ENCODE results near the gene PHTF1. TPM values are rescaled to one million over a fixed set of nuclear protein-coding genes. Genes with fewer than 3 reads are reported as not detected.
A peak's percentile ranks its signal among the peaks of the same experiment; 100 is the strongest.

Gene PHTF1
- total RNA-seq, 2 experiments from 2014 or later = 17.0 to 18.7 TPM

DNA sequence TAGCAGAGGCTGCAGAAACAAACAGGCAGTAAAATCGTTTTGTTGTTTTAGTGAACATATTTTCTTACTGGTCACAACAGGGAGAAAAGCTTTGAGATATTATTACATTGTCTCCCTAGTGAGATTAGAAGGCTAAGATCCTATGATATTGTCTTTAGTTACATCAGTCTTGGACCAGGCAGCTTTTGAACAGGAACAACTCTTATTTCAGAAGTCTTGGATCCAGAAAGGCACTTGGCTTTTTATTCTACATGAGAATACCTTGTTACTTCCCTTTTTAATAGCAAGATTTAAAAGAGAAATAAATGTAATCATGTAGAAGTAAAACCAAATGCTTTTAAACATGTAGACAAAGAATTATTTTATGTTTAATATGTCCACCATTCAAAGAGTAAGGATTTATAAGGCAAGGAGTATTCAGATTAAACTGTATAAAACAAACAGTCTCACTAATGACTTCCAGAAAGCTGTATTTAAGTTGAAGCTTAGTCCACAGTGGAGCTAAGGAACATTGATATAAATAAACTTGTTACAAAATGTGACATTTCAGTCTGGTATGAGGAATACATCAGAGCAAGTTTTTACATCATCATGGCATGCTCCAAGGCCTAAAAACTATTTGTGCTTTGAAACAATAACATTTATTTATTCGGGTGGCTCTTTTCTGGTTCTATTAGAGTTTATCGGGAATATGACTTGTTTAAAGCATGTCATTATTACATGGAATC is 72.2 kb downstream of the PHTF1 start:
- Mint-ChIP-seq H3K4me3 (no peak overlapping the region), H3K27me3 (no peaks in the 10 kb centered on the region), H3K4me1 (no peaks in the 10 kb centered on the region), H3K9me3 (peaks cover 2% of the 10 kb centered on the region), H3K27ac (no peak overlapping the region), H3K36me3 (ENCODE audit: low read depth) (peaks cover 13% of the 10 kb centered on the region)
- no peak for DNase-seq
- CTCF ChIA-PET = no interaction called here
- POLR2A ChIA-PET = no interaction called here

- H3K4me1 Mint-ChIP-seq = peaks cover 5% of the 10 kb centered on the region
- peaks cover 2% of the 10 kb centered on the region for H3K36me3 Mint-ChIP-seq (ENCODE audit: low read depth)
- H3K27me3 Mint-ChIP-seq = no peaks in the 10 kb centered on the region
- DNase-seq = no peak
- ChIA-PET CTCF (no interaction called here), POLR2A (no interaction called here)
- H3K27ac Mint-ChIP-seq = no peak overlapping the region
- no peaks in the 10 kb centered on the region for H3K9me3 Mint-ChIP-seq
- no peak overlapping the region for H3K4me3 Mint-ChIP-seq
Measured at GRCh38 chr1:113684153-113684541, 75.1 kb downstream of the PHTF1 start.

DNA sequence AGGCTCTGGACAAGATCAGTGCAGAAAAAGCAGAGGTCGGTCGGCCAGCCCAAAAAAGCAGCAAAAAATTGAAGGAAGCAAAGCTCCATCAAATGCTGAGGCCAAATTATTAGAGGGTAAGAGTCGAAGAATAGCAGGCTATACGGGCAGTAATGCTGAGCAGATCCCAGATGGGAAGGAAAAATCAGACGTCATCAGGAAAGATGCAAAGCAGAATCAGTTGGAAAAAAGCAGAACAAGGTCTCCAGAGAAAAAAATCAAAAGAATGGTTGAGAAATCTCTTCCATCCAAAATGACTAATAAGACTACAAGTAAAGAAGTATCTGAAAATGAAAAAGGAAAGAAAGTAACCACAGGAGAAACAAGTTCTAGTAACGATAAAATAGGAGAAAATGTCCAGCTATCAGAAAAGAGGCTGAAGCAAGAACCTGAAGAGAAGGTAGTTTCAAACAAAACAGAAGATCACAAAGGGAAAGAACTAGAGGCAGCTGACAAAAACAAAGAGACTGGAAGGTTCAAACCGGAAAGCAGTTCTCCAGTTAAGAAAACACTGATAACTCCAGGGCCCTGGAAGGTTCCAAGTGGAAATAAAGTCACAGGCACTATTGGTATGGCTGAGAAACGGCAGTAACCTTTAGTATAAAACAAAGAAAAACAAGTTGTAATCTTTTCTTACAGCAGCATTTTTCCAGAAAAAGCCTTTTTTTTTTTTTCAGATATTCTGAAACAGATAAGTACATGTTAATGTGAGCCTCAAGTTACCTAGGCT is 75.7 kb downstream of the PHTF1 start:
- CTCF ChIA-PET = no interaction called here
- H3K4me3 Mint-ChIP-seq = no peak overlapping the region
- peaks cover 5% of the 10 kb centered on the region for H3K4me1 Mint-ChIP-seq
- H3K9me3 Mint-ChIP-seq = no peaks in the 10 kb centered on the region
- no peak overlapping the region for H3K27ac Mint-ChIP-seq
- peaks cover 2% of the 10 kb centered on the region for H3K36me3 Mint-ChIP-seq (ENCODE audit: low read depth)
- no peak for DNase-seq
- POLR2A ChIA-PET = no interaction called here
- H3K27me3 Mint-ChIP-seq = no peaks in the 10 kb centered on the region

DNA sequence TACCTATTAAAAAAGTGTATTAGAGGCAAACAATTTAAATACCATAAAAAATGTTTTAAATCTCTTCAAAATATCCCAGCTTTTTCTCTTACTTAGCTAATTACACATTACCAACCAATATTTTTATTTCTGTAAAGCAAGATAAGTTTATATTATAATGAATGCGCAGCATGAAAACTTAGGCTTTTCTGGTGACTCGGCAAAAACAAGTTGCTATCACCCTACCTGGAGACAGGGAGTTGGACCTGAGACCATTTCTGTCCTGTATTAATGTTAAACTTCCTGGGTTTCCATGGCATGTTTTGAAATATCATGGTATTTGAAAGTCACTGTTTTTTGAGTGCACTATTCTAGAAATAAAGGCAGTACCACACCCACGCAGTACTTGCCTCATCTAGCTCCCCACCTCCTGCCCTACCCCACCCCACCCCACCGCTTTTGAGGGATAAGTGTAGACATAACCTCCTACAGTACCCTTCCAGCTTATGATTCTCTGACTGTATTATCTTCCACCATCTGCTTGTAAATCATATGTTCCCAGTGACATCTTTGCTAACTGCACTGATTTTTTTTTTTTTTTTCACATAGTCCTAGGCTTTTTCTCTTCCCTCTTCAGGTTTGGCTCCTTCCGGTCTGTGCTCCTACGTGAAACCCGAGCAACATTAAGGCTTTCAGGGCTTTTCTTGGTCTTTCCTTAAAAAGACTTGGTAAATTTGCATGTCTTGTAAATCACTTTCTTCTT is 77.5 kb downstream of the PHTF1 start:
- Mint-ChIP-seq H3K9me3 (no peaks in the 10 kb centered on the region), H3K4me3 (no peak overlapping the region), H3K36me3 (ENCODE audit: low read depth) (peaks cover 2% of the 10 kb centered on the region), H3K27me3 (no peaks in the 10 kb centered on the region), H3K27ac (no peak overlapping the region), H3K4me1 (peaks cover 5% of the 10 kb centered on the region)
- CTCF ChIA-PET = interaction anchor here (0.6 kb wide), 2 partner anchors 54 to 570 kb away, joined by 3 to 4 read pairs; no protein-coding TSS in a partner anchor
- POLR2A ChIA-PET = no interaction called here
- DNase-seq = no peak

DNA sequence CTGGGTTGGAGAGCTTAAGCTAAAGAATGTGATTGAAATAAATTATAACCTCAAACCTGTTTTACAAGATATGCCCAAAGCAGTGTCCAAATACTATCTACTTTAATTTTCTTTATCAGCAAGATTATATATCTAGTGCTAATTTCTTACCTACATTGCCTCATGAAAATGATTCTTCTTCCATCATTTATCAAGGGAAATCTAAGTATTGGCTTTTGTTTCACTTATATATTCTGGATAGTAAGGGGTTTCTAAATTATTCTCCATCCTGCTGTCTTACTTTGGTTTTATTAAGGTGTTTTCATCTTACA is 81.2 kb downstream of the PHTF1 start:
- Mint-ChIP-seq H3K36me3 (ENCODE audit: low read depth) (no peaks in the 10 kb centered on the region), H3K27me3 (no peaks in the 10 kb centered on the region), H3K4me1 (peaks cover 10% of the 10 kb centered on the region), H3K9me3 (no peaks in the 10 kb centered on the region), H3K27ac (no peak overlapping the region), H3K4me3 (no peak overlapping the region)
- DNase-seq = no peak
- ChIA-PET CTCF (interaction anchor here (0.6 kb wide), 1 partner anchor 273 kb away, joined by 3 read pairs; no protein-coding TSS in a partner anchor), POLR2A (no interaction called here)

DNA sequence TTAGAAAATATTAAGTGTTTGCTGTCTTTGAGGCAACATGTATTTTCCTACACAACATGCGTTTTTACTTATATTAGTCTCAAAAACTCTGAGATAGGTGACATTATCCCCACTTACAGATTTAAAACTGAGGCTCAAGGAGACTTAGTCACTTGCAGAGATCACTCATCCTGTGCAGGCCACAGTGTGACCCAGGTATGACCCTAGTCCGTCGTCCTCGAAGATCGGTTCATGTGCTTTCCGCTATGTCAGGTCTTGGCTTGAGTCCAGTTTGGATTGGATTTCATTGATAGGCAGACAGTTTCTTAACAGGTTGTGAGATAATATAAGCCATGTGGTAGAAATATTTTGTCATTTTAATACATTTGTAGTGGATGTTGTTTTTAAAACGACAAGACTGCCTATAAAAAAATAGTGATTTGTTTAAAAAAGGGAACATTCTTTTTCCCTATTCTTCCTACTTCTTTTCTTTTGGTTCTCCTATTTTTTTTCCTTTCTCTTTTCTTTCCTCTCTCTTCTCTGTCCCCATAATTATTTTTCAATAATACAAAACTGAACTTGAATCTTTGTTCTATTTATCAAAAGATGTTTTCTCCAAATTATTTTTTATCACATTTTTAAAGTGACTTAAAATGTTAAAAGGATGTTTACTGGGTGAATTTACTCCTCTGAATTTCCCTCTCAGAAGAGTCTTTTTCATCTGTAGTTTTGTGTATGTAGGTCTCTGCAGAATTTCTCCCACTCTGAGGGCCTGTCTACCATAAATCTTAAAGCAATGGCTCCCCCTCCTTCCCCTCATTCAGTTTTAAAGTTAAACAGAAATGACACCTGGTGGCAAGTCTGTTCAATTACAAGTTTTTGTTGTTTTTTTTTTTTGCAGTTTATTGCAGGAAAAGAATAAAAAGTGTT is 81.8 kb downstream of the PHTF1 start:
- Mint-ChIP-seq H3K9me3 (no peaks in the 10 kb centered on the region), H3K4me1 (peaks cover 10% of the 10 kb centered on the region), H3K27ac (no peak overlapping the region), H3K36me3 (ENCODE audit: low read depth) (no peaks in the 10 kb centered on the region), H3K4me3 (no peak overlapping the region), H3K27me3 (no peaks in the 10 kb centered on the region)
- DNase-seq = peak; percentile 18
- ChIA-PET POLR2A (no interaction called here), CTCF (interaction anchor here (0.6 kb wide), 1 partner anchor 274 kb away, joined by 3 read pairs; no protein-coding TSS in a partner anchor)

DNA sequence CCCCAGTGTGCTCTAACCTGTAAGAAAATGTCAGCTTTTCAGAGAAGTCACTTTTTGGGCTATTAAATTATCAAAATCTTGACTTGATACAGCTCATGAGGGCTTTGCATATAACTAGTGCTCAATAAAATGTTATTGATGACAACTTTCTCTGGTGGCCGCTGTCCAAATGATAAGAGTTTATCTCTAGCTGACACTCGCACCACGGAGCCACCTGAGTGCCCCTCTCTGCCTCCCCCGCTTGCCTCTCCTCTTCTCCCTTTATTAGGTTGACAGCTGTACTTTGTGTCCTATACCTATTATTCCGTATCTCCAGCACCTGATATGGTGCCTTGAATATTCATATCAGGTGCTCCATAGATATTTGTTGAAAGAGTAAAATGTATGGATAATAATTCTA is 82.8 kb downstream of the PHTF1 start:
- CTCF ChIA-PET = interaction anchor here (0.6 kb wide), 1 partner anchor 341 kb away, joined by 4 read pairs; no protein-coding TSS in a partner anchor
- Mint-ChIP-seq H3K9me3 (no peaks in the 10 kb centered on the region), H3K36me3 (ENCODE audit: low read depth) (no peaks in the 10 kb centered on the region), H3K27ac (no peak overlapping the region), H3K4me3 (no peak overlapping the region), H3K4me1 (peaks cover 10% of the 10 kb centered on the region), H3K27me3 (no peaks in the 10 kb centered on the region)
- POLR2A ChIA-PET = no interaction called here
- no peak for DNase-seq

DNA sequence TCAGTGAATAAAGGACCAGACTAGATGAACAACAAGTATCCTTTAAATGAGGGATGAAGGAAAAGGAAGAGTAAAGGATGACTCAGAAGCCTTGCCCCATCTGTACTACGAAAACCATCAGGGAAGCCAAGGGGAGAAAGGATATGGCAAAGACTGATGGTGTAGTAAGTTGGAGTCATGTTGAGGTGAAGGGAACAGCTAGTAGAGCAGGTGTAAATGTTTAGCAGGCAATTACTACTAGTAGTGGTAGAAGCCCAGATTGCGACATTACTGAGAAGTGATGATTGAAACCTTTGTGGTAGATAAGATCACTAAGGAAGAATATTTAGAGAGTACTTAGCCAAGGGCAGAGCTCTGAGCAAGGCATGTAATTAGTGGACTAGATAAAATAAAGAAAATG is 84.0 kb downstream of the PHTF1 start:
- ChIA-PET POLR2A (no interaction called here), CTCF (no interaction called here)
- Mint-ChIP-seq H3K36me3 (ENCODE audit: low read depth) (no peaks in the 10 kb centered on the region), H3K4me3 (no peak overlapping the region), H3K4me1 (peaks cover 5% of the 10 kb centered on the region), H3K9me3 (no peaks in the 10 kb centered on the region), H3K27me3 (no peaks in the 10 kb centered on the region), H3K27ac (no peak overlapping the region)
- no peak for DNase-seq

- POLR2A ChIA-PET = no interaction called here
- H3K27ac Mint-ChIP-seq = no peak overlapping the region
- DNase-seq = no peak
Measured at GRCh38 chr1:113674591-113674990, 84.7 kb downstream of the PHTF1 start.

GRCh38 chr1:113672491-113672890 is 86.8 kb downstream of the PHTF1 start:
- Mint-ChIP-seq H3K4me3 (no peak overlapping the region), H3K4me1 (peaks cover 5% of the 10 kb centered on the region), H3K9me3 (no peaks in the 10 kb centered on the region), H3K27ac (no peak overlapping the region), H3K36me3 (ENCODE audit: low read depth) (no peaks in the 10 kb centered on the region), H3K27me3 (no peaks in the 10 kb centered on the region)
- no peak for DNase-seq
- POLR2A ChIA-PET = no interaction called here
- CTCF ChIA-PET = no interaction called here

More at GRCh38 chr1:113674591-113674990, 84.7 kb downstream of the PHTF1 start:
- Mint-ChIP-seq H3K9me3 (no peaks in the 10 kb centered on the region), H3K36me3 (ENCODE audit: low read depth) (no peaks in the 10 kb centered on the region), H3K4me1 (peaks cover 5% of the 10 kb centered on the region), H3K27me3 (no peaks in the 10 kb centered on the region), H3K4me3 (no peak overlapping the region)
- CTCF ChIA-PET = no interaction called here

DNA sequence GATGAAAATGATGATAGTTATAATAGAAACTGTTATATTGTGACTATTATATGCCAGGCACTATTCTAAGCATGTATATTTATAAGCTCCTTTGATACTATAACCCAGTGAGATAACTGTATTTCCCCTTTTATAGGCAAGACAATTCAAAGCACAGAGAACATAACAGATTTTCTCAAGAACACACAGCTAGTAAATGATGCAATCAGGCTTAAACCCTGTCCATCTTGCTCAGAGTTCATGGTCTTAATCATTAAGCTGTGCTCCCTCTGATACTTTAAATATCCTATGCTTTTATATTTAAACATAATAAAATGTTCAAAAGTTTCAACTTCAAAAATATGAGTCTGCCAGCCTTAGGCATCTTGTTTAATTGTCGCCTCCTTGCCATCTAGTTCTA is 88.6 kb downstream of the PHTF1 start:
- CTCF ChIA-PET = no interaction called here

GRCh38 chr1:113669988-113670387 is 89.3 kb downstream of the PHTF1 start:
- Mint-ChIP-seq H3K4me3 (no peak overlapping the region), H3K27ac (no peak overlapping the region), H3K4me1 (peaks cover under 1% of the 10 kb centered on the region), H3K27me3 (no peaks in the 10 kb centered on the region), H3K9me3 (no peaks in the 10 kb centered on the region), H3K36me3 (ENCODE audit: low read depth) (peaks cover 3% of the 10 kb centered on the region)
- no peak for DNase-seq
- POLR2A ChIA-PET = no interaction called here
- CTCF ChIA-PET = interaction anchor here (0.7 kb wide), 1 partner anchor 563 kb away, joined by 4 read pairs; no protein-coding TSS in a partner anchor

More for the DNA sequence above, 88.6 kb downstream of the PHTF1 start:
- H3K4me3 Mint-ChIP-seq = no peak overlapping the region
- no peaks in the 10 kb centered on the region for H3K9me3 Mint-ChIP-seq
- no peak for DNase-seq
- POLR2A ChIA-PET = no interaction called here
- no peaks in the 10 kb centered on the region for H3K27me3 Mint-ChIP-seq
- H3K27ac Mint-ChIP-seq = no peak overlapping the region
- H3K4me1 Mint-ChIP-seq = peaks cover 5% of the 10 kb centered on the region
- peaks cover 3% of the 10 kb centered on the region for H3K36me3 Mint-ChIP-seq (ENCODE audit: low read depth)
